K562 (cell line): ENCODE data around the gene LRRC14B. TPM values are rescaled to one million over a fixed set of nuclear protein-coding genes. Genes with fewer than 3 reads are reported as not detected.
A peak's percentile ranks its signal among the peaks of the same experiment; 100 is the strongest.

ENCODE experiments used
- CBX1 ChIP-seq: sonication (generic); IDR thresholded peaks from 2 replicates; pipeline ENCODE4 v1.6.1; 2016; ENCODE audit warnings: antibody characterized with exemption, low read depth, mild to moderate bottlenecking
- DDX20 ChIP-seq: fragments of 450-650 bp; IDR thresholded peaks from 2 replicates; pipeline ENCODE4 v1.6.1; 2016; ENCODE audit warnings: missing genetic modification characterization, low read depth, mild to moderate bottlenecking, missing compliant biosample characterization, moderate library complexity
- FOXJ3 ChIP-seq: sonication (generic); formaldehyde crosslinking; IDR thresholded peaks from 2 replicates; pipeline ENCODE4 v1.4.0; 2020; ENCODE audit warnings: mild to moderate bottlenecking, missing genetic modification reagents
- GTF2A2 ChIP-seq: IDR thresholded peaks from 2 replicates; pipeline ENCODE4 v1.6.1; 2016; ENCODE audit warnings: mild to moderate bottlenecking, missing genetic modification characterization, missing compliant biosample characterization
- HNRNPH1 ChIP-seq: fragments of 200-400 bp; formaldehyde crosslinking; optimal IDR thresholded peaks from 2 replicates; pipeline ENCODE3; 2017; ENCODE audit warnings: low read depth, mild to moderate bottlenecking, low read length, moderate library complexity
- HNRNPK ChIP-seq: fragments of 200-400 bp; formaldehyde crosslinking; IDR thresholded peaks from one replicate; pipeline ENCODE4 v1.6.1; 2018; ENCODE audit warnings: mild to moderate bottlenecking, low read depth, low read length; ENCODE audit not compliant: poor library complexity, severe bottlenecking
- HOXB6 ChIP-seq: fragments of 250-450 bp; sonication (Bioruptor Pico); IDR thresholded peaks from 2 replicates; pipeline ENCODE4 v1.5.1; 2022; ENCODE audit warnings: mild to moderate bottlenecking, borderline replicate concordance
- JUND ChIP-seq, 2 experiments: IDR thresholded peaks; 2 replicates in 1 of 2; 3 replicates in 1 of 2; pipeline ENCODE4 v1.6.1; 2011; ENCODE audit warnings: borderline replicate concordance in 2 of 2, low read depth in 2 of 2, low read length in 2 of 2, improper control_type of control experiment in 1 of 2, missing biosample characterization in 1 of 2, missing genetic modification characterization in 1 of 2, missing genetic modification reagents in 1 of 2
- NCOA1 ChIP-seq: fragments of 450-650 bp; IDR thresholded peaks from 2 replicates; pipeline ENCODE4 v1.6.1; 2016; ENCODE audit warnings: low read depth
- NRF1 ChIP-seq, 2 experiments: fragments of 450-650 bp; IDR thresholded peaks in 1 of 2; conservative IDR thresholded peaks in 1 of 2; 2 replicates each; pipeline ENCODE4 v1.6.1; 2014; ENCODE audit warnings: mild to moderate bottlenecking in 2 of 2
- RBM14 ChIP-seq: fragments of 200-400 bp; formaldehyde crosslinking; IDR thresholded peaks from 2 replicates; pipeline ENCODE4 v1.6.1; 2018; ENCODE audit warnings: low read depth, mild to moderate bottlenecking, low read length, moderate library complexity, borderline replicate concordance; ENCODE audit not compliant: insufficient read depth
- TSC22D4 ChIP-seq: fragments of 450-650 bp; IDR thresholded peaks from 2 replicates; pipeline ENCODE4 v1.6.1; 2016; ENCODE audit warnings: missing genetic modification characterization, missing biosample characterization, control low read depth
- ZNF133 ChIP-seq: fragments of 250-450 bp; sonication (Bioruptor Pico); IDR thresholded peaks from 2 replicates; pipeline ENCODE4 v1.4.0; 2020; ENCODE audit warnings: mild to moderate bottlenecking
- ZNF354B ChIP-seq: fragments of 250-450 bp; sonication (Bioruptor Pico); IDR thresholded peaks from 2 replicates; pipeline ENCODE4 v1.4.0; 2020
- ZNF41 ChIP-seq: fragments of 250-450 bp; sonication (Bioruptor Pico); conservative IDR thresholded peaks from 2 replicates; pipeline ENCODE4 v1.4.0; 2020; ENCODE audit warnings: mild to moderate bottlenecking
- polyA plus RNA-seq, 8 experiments: library from polyadenylated mRNA; depleted of rRNA in 4 of 8; stranded (reverse) in 5 of 8; unstranded in 3 of 8; fragments of >200 nt; fragmentation: Nextera tagmentation in 2 of 8; fragmentation: Illumina TruSeq in 1 of 8; extraction: Ambion mirVana in 2 of 8; extraction: Trizol in 1 of 8; gene quantifications; 2 replicates each; pipeline versions ENCODE4 v1.2.1 to v1.2.3, GENCODE V29; 2011 to 2014; ENCODE audit warnings: inconsistent platforms in 1 of 8, missing spikeins in 1 of 8
- total RNA-seq, 7 experiments: library from RNA; depleted of rRNA in 6 of 7; stranded (reverse); fragments of >200 nt in 6 of 7; fragmentation: Illumina TruSeq in 2 of 7; extraction: Trizol in 2 of 7; gene quantifications; 2 replicates each; pipeline versions ENCODE4 v1.2.1 to v1.2.3, GENCODE V29; 2011 to 2021; ENCODE audit warnings: low replicate concordance in 1 of 7
- TF ChIP-seq, protein P1 (sequence below): sonication (generic); formaldehyde crosslinking; IDR thresholded peaks from 2 replicates; pipeline ENCODE4 v1.9.0; 2022; ENCODE audit warnings: mild to moderate bottlenecking, missing genetic modification reagents
- TF ChIP-seq, protein P2 (sequence below): sonication (generic); formaldehyde crosslinking; IDR thresholded peaks from 2 replicates; pipeline ENCODE4 v1.8.0; 2023; ENCODE audit warnings: mild to moderate bottlenecking, missing genetic modification reagents
- TF ChIP-seq, protein P3 (sequence below): fragments of 450-650 bp; conservative IDR thresholded peaks from 2 replicates; pipeline ENCODE4 v1.6.1; 2016; ENCODE audit warnings: missing genetic modification characterization, low read depth, mild to moderate bottlenecking, control low read depth, missing compliant biosample characterization
- TF ChIP-seq, protein P4 (sequence below): fragments of 450-650 bp; conservative IDR thresholded peaks from 2 replicates; pipeline ENCODE4 v1.6.1; 2016; ENCODE audit warnings: missing genetic modification characterization, low read depth, mild to moderate bottlenecking, missing compliant biosample characterization, moderate library complexity
- TF ChIP-seq, protein P5 (sequence below): sonication (generic); formaldehyde crosslinking; IDR thresholded peaks from 2 replicates; pipeline ENCODE4 v1.8.0; 2022; ENCODE audit warnings: mild to moderate bottlenecking, low read depth, missing genetic modification reagents
- TF ChIP-seq, protein P6 (sequence below), 2 experiments: fragments of 450-650 bp in 1 of 2; sonication (generic) in 1 of 2; formaldehyde crosslinking in 1 of 2; IDR thresholded peaks in 1 of 2; conservative IDR thresholded peaks in 1 of 2; 2 replicates each; pipeline versions ENCODE4 v1.6.1 to v1.8.1; 2016 to 2023; ENCODE audit warnings: mild to moderate bottlenecking in 2 of 2, moderate library complexity in 2 of 2, inconsistent platforms in 1 of 2, missing genetic modification reagents in 1 of 2

Gene LRRC14B
- total and polyA plus RNA-seq, 9 of the 15 experiments (the other 6 are each of a cell fraction or from before 2014, with no cell fraction given) = not detected

DNA sequence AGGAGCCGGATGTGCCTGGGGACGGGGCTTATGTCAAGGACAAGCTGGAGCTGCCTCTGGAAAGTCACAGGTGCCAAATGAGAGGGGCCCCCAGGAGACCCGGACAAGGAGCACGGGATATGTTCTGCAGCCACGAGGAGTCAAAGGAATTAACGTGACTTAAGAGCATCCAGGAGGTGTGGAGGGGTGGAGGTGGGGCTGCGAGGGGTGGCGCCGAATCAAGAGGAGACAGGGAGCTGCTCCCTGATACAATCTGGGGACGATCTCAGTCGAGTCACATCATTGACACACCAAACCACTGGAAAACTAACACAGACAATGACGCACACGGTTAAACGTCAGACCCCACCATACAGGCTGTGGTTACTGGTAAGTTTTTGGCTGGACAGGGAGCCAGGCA lies 16.3 kb downstream of the LRRC14B start (continued):
- peak in 1 of 2 experiments; percentile 26; a peak in 1 of 4 replicates for TF ChIP-seq NRF1 (conservative IDR thresholded peaks at IDR 0.05 in 1 of 2, IDR thresholded peaks at IDR 0.05 in 1 of 2)
- no peak for TF ChIP-seq ZNF41 (CRISPR knock-in tag)
- TF ChIP-seq, protein P1, sequence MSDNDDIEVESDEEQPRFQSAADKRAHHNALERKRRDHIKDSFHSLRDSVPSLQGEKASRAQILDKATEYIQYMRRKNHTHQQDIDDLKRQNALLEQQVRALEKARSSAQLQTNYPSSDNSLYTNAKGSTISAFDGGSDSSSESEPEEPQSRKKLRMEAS (CRISPR knock-in tag) = peak; percentile 56
- no peak for TF ChIP-seq HNRNPK
- TF ChIP-seq JUND (IDR thresholded peaks at IDR 0.05; ENCODE audit: borderline replicate concordance, low read depth, low read length) = peak; percentile 59; the same call in 1 of the 2 replicates
- peak; percentile 28; the same call in 1 of the 3 replicates for TF ChIP-seq JUND (tag; IDR thresholded peaks at IDR 0.05; ENCODE audit: borderline replicate concordance, low read depth, low read length)
- TF ChIP-seq, protein P2, sequence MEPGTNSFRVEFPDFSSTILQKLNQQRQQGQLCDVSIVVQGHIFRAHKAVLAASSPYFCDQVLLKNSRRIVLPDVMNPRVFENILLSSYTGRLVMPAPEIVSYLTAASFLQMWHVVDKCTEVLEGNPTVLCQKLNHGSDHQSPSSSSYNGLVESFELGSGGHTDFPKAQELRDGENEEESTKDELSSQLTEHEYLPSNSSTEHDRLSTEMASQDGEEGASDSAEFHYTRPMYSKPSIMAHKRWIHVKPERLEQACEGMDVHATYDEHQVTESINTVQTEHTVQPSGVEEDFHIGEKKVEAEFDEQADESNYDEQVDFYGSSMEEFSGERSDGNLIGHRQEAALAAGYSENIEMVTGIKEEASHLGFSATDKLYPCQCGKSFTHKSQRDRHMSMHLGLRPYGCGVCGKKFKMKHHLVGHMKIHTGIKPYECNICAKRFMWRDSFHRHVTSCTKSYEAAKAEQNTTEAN (CRISPR knock-in tag) = no peak
- TF ChIP-seq ZNF133 = no peak
- no peak for TF ChIP-seq DDX20 (tag)
- no peak for TF ChIP-seq CBX1
- TF ChIP-seq HOXB6 = no peak
- TF ChIP-seq TSC22D4 = no peak
- TF ChIP-seq, protein P3, sequence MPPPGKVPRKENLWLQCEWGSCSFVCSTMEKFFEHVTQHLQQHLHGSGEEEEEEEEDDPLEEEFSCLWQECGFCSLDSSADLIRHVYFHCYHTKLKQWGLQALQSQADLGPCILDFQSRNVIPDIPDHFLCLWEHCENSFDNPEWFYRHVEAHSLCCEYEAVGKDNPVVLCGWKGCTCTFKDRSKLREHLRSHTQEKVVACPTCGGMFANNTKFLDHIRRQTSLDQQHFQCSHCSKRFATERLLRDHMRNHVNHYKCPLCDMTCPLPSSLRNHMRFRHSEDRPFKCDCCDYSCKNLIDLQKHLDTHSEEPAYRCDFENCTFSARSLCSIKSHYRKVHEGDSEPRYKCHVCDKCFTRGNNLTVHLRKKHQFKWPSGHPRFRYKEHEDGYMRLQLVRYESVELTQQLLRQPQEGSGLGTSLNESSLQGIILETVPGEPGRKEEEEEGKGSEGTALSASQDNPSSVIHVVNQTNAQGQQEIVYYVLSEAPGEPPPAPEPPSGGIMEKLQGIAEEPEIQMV (tag) = no peak
- TF ChIP-seq, protein P4, sequence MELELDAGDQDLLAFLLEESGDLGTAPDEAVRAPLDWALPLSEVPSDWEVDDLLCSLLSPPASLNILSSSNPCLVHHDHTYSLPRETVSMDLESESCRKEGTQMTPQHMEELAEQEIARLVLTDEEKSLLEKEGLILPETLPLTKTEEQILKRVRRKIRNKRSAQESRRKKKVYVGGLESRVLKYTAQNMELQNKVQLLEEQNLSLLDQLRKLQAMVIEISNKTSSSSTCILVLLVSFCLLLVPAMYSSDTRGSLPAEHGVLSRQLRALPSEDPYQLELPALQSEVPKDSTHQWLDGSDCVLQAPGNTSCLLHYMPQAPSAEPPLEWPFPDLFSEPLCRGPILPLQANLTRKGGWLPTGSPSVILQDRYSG = no peak
- peak; percentile 63 for TF ChIP-seq NCOA1
- TF ChIP-seq RBM14 = no peak
- TF ChIP-seq FOXJ3 (CRISPR knock-in tag) = no peak
- TF ChIP-seq GTF2A2 (tag) = no peak
- no peak for TF ChIP-seq ZNF354B (CRISPR knock-in tag)
- no peak for TF ChIP-seq HNRNPH1
- TF ChIP-seq, protein P5, sequence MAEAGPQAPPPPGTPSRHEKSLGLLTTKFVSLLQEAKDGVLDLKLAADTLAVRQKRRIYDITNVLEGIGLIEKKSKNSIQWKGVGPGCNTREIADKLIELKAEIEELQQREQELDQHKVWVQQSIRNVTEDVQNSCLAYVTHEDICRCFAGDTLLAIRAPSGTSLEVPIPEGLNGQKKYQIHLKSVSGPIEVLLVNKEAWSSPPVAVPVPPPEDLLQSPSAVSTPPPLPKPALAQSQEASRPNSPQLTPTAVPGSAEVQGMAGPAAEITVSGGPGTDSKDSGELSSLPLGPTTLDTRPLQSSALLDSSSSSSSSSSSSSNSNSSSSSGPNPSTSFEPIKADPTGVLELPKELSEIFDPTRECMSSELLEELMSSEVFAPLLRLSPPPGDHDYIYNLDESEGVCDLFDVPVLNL (CRISPR knock-in tag) = no peak
- TF ChIP-seq, protein P6, sequence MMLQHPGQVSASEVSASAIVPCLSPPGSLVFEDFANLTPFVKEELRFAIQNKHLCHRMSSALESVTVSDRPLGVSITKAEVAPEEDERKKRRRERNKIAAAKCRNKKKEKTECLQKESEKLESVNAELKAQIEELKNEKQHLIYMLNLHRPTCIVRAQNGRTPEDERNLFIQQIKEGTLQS (IDR thresholded peaks at IDR 0.05) = peak; percentile 63
- TF ChIP-seq, protein P6 (CRISPR knock-in tag; conservative IDR thresholded peaks at IDR 0.05) = no peak
